K562 (cell line): ENCODE data around the gene OPA1.

ENCODE experiments used
- CREBBP ChIP-seq: IDR thresholded peaks from one replicate; pipeline ENCODE4 v1.6.1; 2012; ENCODE audit warnings: low read depth, mild to moderate bottlenecking, control low read depth, inconsistent platforms, low read length
- MAFF ChIP-seq: IDR thresholded peaks from 2 replicates; pipeline ENCODE4 v1.6.1; 2012; ENCODE audit warnings: low read length, improper control_type of control experiment
- SREBF2 ChIP-seq: sonication (generic); formaldehyde crosslinking; IDR thresholded peaks from 2 replicates; pipeline ENCODE4 v1.4.0; 2020; ENCODE audit warnings: mild to moderate bottlenecking, missing genetic modification reagents
- SRSF9 ChIP-seq: fragments of 200-400 bp; formaldehyde crosslinking; IDR thresholded peaks from 2 replicates; pipeline ENCODE4 v1.6.1; 2017; ENCODE audit warnings: low read depth, low read length, borderline replicate concordance
- TEAD2 ChIP-seq: fragments of 450-650 bp; IDR thresholded peaks from 2 replicates; pipeline ENCODE4 v1.6.1; 2016; ENCODE audit warnings: missing genetic modification characterization, control low read depth, missing compliant biosample characterization
- ZNF121 ChIP-seq: sonication (generic); formaldehyde crosslinking; conservative IDR thresholded peaks from 2 replicates; pipeline ENCODE4 v1.8.0; 2022; ENCODE audit warnings: missing genetic modification reagents
- ZNF165 ChIP-seq: fragments of 250-450 bp; sonication (Bioruptor Pico); IDR thresholded peaks from 2 replicates; pipeline ENCODE4 v1.4.0; 2020; ENCODE audit warnings: borderline replicate concordance
- ZNF76 ChIP-seq: fragments of 250-450 bp; sonication (Bioruptor Pico); IDR thresholded peaks from 2 replicates; pipeline ENCODE4 v1.4.0; 2020; ENCODE audit warnings: mild to moderate bottlenecking, moderate library complexity, borderline replicate concordance
- TF ChIP-seq, protein P1 (sequence below), 3 experiments: IDR thresholded peaks in 2 of 3; conservative IDR thresholded peaks in 1 of 3; 2 replicates each; pipeline ENCODE4 v1.5.1; 2011 to 2012; ENCODE audit warnings: low read length in 3 of 3, mild to moderate bottlenecking in 3 of 3, control low read depth in 2 of 3, improper control_type of control experiment in 1 of 3, inconsistent platforms in 1 of 3, low read depth in 1 of 3, mixed read lengths in 1 of 3, moderate library complexity in 1 of 3; ENCODE audit not compliant: insufficient read depth in 2 of 3
- TF ChIP-seq, protein P2 (sequence below): sonication (generic); formaldehyde crosslinking; IDR thresholded peaks from 2 replicates; pipeline ENCODE4 v1.8.0; 2022; ENCODE audit warnings: mild to moderate bottlenecking, missing genetic modification reagents, borderline replicate concordance
- TF ChIP-seq, protein P3 (sequence below): sonication (generic); formaldehyde crosslinking; IDR thresholded peaks from 2 replicates; pipeline ENCODE4 v1.8.1; 2023; ENCODE audit warnings: mild to moderate bottlenecking, missing genetic modification reagents

DNA sequence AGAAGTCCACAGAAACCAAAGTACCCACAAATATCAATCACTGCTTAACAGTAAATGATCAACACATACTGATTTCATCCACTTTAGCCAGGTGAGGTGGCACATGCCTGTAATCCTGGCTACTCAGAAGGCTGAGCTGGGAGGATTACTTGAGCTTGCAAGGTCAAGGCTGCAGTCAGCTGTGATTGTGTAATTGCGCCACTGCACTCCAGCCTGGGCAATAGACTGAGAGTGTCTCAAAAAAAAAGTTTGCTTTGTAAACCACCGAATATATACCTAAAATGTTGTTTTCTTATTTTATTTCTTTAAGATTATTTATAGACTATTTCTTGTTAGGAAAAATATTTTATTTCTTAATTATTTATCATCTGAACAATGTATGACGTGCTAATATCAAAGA is 29.6 kb upstream of the OPA1 start:
- TF ChIP-seq TEAD2: no peak
- TF ChIP-seq, protein P1, sequence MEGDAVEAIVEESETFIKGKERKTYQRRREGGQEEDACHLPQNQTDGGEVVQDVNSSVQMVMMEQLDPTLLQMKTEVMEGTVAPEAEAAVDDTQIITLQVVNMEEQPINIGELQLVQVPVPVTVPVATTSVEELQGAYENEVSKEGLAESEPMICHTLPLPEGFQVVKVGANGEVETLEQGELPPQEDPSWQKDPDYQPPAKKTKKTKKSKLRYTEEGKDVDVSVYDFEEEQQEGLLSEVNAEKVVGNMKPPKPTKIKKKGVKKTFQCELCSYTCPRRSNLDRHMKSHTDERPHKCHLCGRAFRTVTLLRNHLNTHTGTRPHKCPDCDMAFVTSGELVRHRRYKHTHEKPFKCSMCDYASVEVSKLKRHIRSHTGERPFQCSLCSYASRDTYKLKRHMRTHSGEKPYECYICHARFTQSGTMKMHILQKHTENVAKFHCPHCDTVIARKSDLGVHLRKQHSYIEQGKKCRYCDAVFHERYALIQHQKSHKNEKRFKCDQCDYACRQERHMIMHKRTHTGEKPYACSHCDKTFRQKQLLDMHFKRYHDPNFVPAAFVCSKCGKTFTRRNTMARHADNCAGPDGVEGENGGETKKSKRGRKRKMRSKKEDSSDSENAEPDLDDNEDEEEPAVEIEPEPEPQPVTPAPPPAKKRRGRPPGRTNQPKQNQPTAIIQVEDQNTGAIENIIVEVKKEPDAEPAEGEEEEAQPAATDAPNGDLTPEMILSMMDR (IDR thresholded peaks at IDR 0.05 in 2 of 3, conservative IDR thresholded peaks at IDR 0.05 in 1 of 3; ENCODE audit: insufficient read depth in 2 of 3, low read depth in 1 of 3, low read length in 3 of 3): no peak
- no peak for TF ChIP-seq ZNF76
- no peak for TF ChIP-seq SRSF9
- TF ChIP-seq MAFF: no peak
- no peak for TF ChIP-seq CREBBP
- no peak for TF ChIP-seq ZNF165 (CRISPR knock-in tag)
- TF ChIP-seq ZNF121: no peak
- TF ChIP-seq, protein P2, sequence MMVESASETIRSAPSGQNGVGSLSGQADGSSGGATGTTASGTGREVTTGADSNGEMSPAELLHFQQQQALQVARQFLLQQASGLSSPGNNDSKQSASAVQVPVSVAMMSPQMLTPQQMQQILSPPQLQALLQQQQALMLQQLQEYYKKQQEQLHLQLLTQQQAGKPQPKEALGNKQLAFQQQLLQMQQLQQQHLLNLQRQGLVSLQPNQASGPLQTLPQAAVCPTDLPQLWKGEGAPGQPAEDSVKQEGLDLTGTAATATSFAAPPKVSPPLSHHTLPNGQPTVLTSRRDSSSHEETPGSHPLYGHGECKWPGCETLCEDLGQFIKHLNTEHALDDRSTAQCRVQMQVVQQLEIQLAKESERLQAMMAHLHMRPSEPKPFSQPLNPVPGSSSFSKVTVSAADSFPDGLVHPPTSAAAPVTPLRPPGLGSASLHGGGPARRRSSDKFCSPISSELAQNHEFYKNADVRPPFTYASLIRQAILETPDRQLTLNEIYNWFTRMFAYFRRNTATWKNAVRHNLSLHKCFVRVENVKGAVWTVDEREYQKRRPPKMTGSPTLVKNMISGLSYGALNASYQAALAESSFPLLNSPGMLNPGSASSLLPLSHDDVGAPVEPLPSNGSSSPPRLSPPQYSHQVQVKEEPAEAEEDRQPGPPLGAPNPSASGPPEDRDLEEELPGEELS (CRISPR knock-in tag): no peak
- TF ChIP-seq, protein P3, sequence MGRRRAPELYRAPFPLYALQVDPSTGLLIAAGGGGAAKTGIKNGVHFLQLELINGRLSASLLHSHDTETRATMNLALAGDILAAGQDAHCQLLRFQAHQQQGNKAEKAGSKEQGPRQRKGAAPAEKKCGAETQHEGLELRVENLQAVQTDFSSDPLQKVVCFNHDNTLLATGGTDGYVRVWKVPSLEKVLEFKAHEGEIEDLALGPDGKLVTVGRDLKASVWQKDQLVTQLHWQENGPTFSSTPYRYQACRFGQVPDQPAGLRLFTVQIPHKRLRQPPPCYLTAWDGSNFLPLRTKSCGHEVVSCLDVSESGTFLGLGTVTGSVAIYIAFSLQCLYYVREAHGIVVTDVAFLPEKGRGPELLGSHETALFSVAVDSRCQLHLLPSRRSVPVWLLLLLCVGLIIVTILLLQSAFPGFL (CRISPR knock-in tag): no peak
- no peak for TF ChIP-seq SREBF2 (CRISPR knock-in tag)
